ENCODE results near the gene PPFIBP1. TPM values are rescaled to one million over a fixed set of nuclear protein-coding genes. Genes with fewer than 3 reads are reported as not detected.

The PPFIBP1 gene
- total RNA-seq, 1 experiment from 2014 or later, result 88.6 TPM

DNA sequence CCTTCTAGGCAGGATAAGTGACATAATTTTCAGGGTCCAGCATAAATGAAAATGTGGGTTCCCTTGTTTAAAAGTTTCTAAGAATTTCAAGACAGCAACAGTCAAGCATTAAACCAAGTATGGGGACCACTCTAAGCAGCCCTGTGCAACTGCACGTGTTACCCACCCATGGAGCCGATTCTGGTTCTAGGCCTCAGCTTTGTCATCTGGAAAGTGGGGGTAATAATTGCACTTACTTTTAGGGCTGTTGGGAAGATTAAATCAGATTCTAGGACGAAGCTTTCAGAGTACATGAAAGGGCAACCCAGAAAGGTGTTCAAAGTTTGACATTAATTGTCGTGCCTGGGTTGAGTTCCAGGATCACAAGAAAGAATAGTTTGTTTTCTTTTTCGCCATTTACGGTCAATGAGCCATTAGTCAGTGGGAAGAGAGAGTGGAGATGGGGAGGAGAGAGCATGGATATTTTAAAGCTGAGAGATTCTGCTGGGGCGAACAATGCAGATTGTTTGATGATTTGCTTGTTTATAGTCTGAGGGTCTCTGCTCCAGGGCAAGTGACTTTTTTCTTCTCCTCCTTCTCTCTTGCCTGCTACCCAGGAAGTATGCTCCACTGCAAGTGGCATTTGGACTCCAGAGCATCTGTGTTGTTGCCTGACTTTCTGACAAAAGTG is 10.7 kb upstream of the PPFIBP1 start:
- Histone ChIP-seq H3K36me3 (ENCODE audit: control insufficient read depth, insufficient read depth, low read length) (no peaks in the 10 kb centered on the region), H3K9me3 (ENCODE audit: control insufficient read depth, insufficient read depth, low read depth, low read length) (no peaks in the 10 kb centered on the region), H3K4me3 (ENCODE audit: low read depth in 2 of 2, low read length in 2 of 2) (no peak overlapping the region), H3K4me1 (ENCODE audit: control insufficient read depth, insufficient read depth, low read length) (no peaks in the 10 kb centered on the region), H3K27ac (ENCODE audit: low read length) (no peak overlapping the region), H3K27me3 (ENCODE audit: control insufficient read depth, insufficient read depth, low read length) (no peaks in the 10 kb centered on the region; the same call in 1 of the 2 replicates)
- ATAC-seq, result no peak
- in situ Hi-C loops (cut with HindIII; ENCODE audit: low pct_unique_long_range_greater_than_20kb, low sequenced_read_pairs) (no loop called here), intact Hi-C loops (cut with micrococcal nuclease; ENCODE audit: unreplicated experiment) (no loop called here)
- ChIA-PET POLR2A (no interaction called here), CTCF (interaction anchor here (1.2 kb wide), 1 partner anchor 25 kb away, joined by 6 read pairs; no protein-coding TSS in a partner anchor)
- DNase-seq (ENCODE audit: low read depth, low spot score), result no peak
- BruUV-seq (replicated peaks), result no TSS peak
- TF ChIP-seq TCF7L2 (IDR thresholded peaks at IDR 0.05; ENCODE audit: low read depth, low read length) (no peak), SIN3A (IDR thresholded peaks at IDR 0.05; ENCODE audit: borderline replicate concordance, insufficient read depth, low read depth, low read length) (no peak), POLR2AphosphoS5 (IDR thresholded peaks at IDR 0.05; ENCODE audit: low read depth, low read length) (no peak)
- TF ChIP-seq, protein P1, sequence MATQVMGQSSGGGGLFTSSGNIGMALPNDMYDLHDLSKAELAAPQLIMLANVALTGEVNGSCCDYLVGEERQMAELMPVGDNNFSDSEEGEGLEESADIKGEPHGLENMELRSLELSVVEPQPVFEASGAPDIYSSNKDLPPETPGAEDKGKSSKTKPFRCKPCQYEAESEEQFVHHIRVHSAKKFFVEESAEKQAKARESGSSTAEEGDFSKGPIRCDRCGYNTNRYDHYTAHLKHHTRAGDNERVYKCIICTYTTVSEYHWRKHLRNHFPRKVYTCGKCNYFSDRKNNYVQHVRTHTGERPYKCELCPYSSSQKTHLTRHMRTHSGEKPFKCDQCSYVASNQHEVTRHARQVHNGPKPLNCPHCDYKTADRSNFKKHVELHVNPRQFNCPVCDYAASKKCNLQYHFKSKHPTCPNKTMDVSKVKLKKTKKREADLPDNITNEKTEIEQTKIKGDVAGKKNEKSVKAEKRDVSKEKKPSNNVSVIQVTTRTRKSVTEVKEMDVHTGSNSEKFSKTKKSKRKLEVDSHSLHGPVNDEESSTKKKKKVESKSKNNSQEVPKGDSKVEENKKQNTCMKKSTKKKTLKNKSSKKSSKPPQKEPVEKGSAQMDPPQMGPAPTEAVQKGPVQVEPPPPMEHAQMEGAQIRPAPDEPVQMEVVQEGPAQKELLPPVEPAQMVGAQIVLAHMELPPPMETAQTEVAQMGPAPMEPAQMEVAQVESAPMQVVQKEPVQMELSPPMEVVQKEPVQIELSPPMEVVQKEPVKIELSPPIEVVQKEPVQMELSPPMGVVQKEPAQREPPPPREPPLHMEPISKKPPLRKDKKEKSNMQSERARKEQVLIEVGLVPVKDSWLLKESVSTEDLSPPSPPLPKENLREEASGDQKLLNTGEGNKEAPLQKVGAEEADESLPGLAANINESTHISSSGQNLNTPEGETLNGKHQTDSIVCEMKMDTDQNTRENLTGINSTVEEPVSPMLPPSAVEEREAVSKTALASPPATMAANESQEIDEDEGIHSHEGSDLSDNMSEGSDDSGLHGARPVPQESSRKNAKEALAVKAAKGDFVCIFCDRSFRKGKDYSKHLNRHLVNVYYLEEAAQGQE (IDR thresholded peaks at IDR 0.05; ENCODE audit: insufficient read depth in 1 of 2, low read depth in 2 of 2, low read length in 1 of 2), result no peak
- TF ChIP-seq, protein P2, sequence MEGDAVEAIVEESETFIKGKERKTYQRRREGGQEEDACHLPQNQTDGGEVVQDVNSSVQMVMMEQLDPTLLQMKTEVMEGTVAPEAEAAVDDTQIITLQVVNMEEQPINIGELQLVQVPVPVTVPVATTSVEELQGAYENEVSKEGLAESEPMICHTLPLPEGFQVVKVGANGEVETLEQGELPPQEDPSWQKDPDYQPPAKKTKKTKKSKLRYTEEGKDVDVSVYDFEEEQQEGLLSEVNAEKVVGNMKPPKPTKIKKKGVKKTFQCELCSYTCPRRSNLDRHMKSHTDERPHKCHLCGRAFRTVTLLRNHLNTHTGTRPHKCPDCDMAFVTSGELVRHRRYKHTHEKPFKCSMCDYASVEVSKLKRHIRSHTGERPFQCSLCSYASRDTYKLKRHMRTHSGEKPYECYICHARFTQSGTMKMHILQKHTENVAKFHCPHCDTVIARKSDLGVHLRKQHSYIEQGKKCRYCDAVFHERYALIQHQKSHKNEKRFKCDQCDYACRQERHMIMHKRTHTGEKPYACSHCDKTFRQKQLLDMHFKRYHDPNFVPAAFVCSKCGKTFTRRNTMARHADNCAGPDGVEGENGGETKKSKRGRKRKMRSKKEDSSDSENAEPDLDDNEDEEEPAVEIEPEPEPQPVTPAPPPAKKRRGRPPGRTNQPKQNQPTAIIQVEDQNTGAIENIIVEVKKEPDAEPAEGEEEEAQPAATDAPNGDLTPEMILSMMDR (IDR thresholded peaks at IDR 0.05), result no peak

DNA sequence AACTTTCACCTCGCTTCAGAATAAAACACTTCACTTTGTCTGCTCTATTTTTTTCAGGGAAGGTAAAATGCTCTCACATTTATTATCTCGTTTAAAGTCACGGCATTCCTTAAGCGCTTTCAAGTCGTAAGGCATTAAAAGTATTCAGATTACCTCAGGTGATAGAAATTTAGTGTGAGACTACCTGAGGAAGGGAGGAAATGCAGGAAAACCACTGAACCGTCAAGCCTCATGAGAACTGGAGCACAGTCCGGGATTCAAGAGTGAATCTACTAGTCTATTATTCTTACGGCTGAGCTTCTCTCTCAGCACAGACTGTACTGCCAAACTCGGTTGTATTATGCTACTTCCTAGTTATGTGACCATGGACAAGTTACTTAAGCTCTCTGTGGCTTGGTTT is 8.3 kb upstream of the PPFIBP1 start:
- H3K4me3 ChIP-seq (ENCODE audit: low read depth in 2 of 2, low read length in 2 of 2), result no peak overlapping the region
- no TSS peak for BruUV-seq (replicated peaks)
- H3K4me1 ChIP-seq (ENCODE audit: control insufficient read depth, insufficient read depth, low read length), result no peaks in the 10 kb centered on the region
- ATAC-seq (no peak), DNase-seq (ENCODE audit: low read depth, low spot score) (no peak)
- TF ChIP-seq, protein P1 (IDR thresholded peaks at IDR 0.05; ENCODE audit: insufficient read depth in 1 of 2, low read depth in 2 of 2, low read length in 1 of 2), result no peak
- TF ChIP-seq SIN3A (IDR thresholded peaks at IDR 0.05; ENCODE audit: borderline replicate concordance, insufficient read depth, low read depth, low read length) (no peak), POLR2AphosphoS5 (IDR thresholded peaks at IDR 0.05; ENCODE audit: low read depth, low read length) (no peak), TCF7L2 (IDR thresholded peaks at IDR 0.05; ENCODE audit: low read depth, low read length) (no peak)
- TF ChIP-seq, protein P2 (IDR thresholded peaks at IDR 0.05), result no peak
- H3K27me3 ChIP-seq (ENCODE audit: control insufficient read depth, insufficient read depth, low read length), result no peaks in the 10 kb centered on the region; the same call in 1 of the 2 replicates
- ChIA-PET POLR2A (no interaction called here), CTCF (no interaction called here)
- intact Hi-C loops (cut with micrococcal nuclease; ENCODE audit: unreplicated experiment) (no loop called here), in situ Hi-C loops (cut with HindIII; ENCODE audit: low pct_unique_long_range_greater_than_20kb, low sequenced_read_pairs) (no loop called here)
- H3K27ac ChIP-seq (ENCODE audit: low read length), result no peak overlapping the region
- no peaks in the 10 kb centered on the region for H3K9me3 ChIP-seq (ENCODE audit: control insufficient read depth, insufficient read depth, low read depth, low read length)
- no peaks in the 10 kb centered on the region for H3K36me3 ChIP-seq (ENCODE audit: control insufficient read depth, insufficient read depth, low read length)
